Uterus (tissue), 4 donors: ENCODE measurements around the gene CDH4. TPM values are rescaled to one million over a fixed set of nuclear protein-coding genes. Genes with fewer than 3 reads are reported as not detected.

ENCODE experiments used
- DNase-seq, 2 donors: peaks; one replicate each; pipeline ENCODE4 v3.0.0-alpha.2; 2019 to 2020
- H3K27ac ChIP-seq, 2 donors: fragments of 200-600 bp; sonication (generic); 1 replicate in 1 of 2; 2 replicates in 1 of 2; pipeline ENCODE4 v1.5.1; 2016 to 2018
- H3K27me3 ChIP-seq, 2 donors: fragments of 200-600 bp; sonication (generic); one replicate each; pipeline ENCODE4 v1.5.1; 2018 to 2019; ENCODE audit warnings: control low read depth in 1 of 2
- H3K36me3 ChIP-seq, 2 donors: fragments of 200-600 bp; sonication (generic); one replicate each; pipeline ENCODE4 v1.5.1; 2019; ENCODE audit warnings: control low read depth in 1 of 2
- H3K4me1 ChIP-seq, 2 donors: fragments of 200-600 bp; sonication (generic); one replicate each; pipeline ENCODE4 v1.5.1; 2018 to 2019; ENCODE audit warnings: control low read depth in 1 of 2
- H3K4me3 ChIP-seq, 2 donors: fragments of 200-600 bp; sonication (generic); 1 replicate in 1 of 2; 2 replicates in 1 of 2; pipeline ENCODE4 v1.5.1; 2018 to 2019; ENCODE audit warnings: mild to moderate bottlenecking in 1 of 2
- H3K9me3 ChIP-seq, 2 donors: fragments of 200-600 bp; sonication (generic); one replicate each; pipeline ENCODE4 v1.5.1; 2019; ENCODE audit warnings: control low read depth in 1 of 2
- CTCF ChIP-seq, 4 experiments: fragments of 200-600 bp in 2 of 4; fragments of 450-650 bp in 2 of 4; sonication (generic) in 2 of 4; IDR thresholded peaks; one replicate each; pipeline ENCODE4 v1.5.1; 2016 to 2019; ENCODE audit warnings: antibody characterized with exemption in 4 of 4, mild to moderate bottlenecking in 2 of 4, moderate library complexity in 1 of 4
- POLR2A ChIP-seq, 2 donors: fragments of 450-650 bp; IDR thresholded peaks; one replicate each; pipeline ENCODE4 v1.6.1; 2016; ENCODE audit warnings: antibody characterized with exemption in 2 of 2, mild to moderate bottlenecking in 1 of 2, moderate library complexity in 1 of 2
- intact Hi-C: fragments of 100-400 bp; cut with DNase I; formaldehyde crosslinking; loops from one replicate; pipeline ENCODE4 v1.15.1; 2023; ENCODE audit warnings: low total_unique reads
- total RNA-seq, 4 donors: library from RNA; depleted of rRNA in 3 of 4; stranded (reverse); fragments of >200 nt in 3 of 4; gene quantifications; one replicate each; pipeline versions ENCODE4 v1.1.0 to v1.2.4, GENCODE V29; 2014 to 2023
- donor health status: DM: yes; HTN: yes; CAD: no.

The CDH4 gene
- total RNA-seq, 4 donors from 2014 or later: under 0.01 to 0.55 TPM; not detected in 2

- H3K4me1 ChIP-seq: no peaks in the 10 kb centered on the region
- no peaks in the 10 kb centered on the region for H3K27me3 ChIP-seq
- H3K4me3 ChIP-seq: no peak overlapping the region
- intact Hi-C loops: no loop called here
- no peak overlapping the region for H3K27ac ChIP-seq
- TF ChIP-seq CTCF (IDR thresholded peaks at IDR 0.05): no peak
- TF ChIP-seq POLR2A (IDR thresholded peaks at IDR 0.05): no peak
- DNase-seq: no peak
- H3K36me3 ChIP-seq: no peaks in the 10 kb centered on the region
- H3K9me3 ChIP-seq: no peaks in the 10 kb centered on the region
Measured at GRCh38 chr20:61752576-61752975, 500.5 kb downstream of the CDH4 start.

- no peaks in the 10 kb centered on the region for H3K9me3 ChIP-seq
- no peak overlapping the region for H3K4me3 ChIP-seq
- no peaks in the 10 kb centered on the region for H3K4me1 ChIP-seq
- TF ChIP-seq POLR2A (IDR thresholded peaks at IDR 0.05): no peak
- TF ChIP-seq CTCF (IDR thresholded peaks at IDR 0.05): no peak
- H3K27me3 ChIP-seq: no peaks in the 10 kb centered on the region
- no peak overlapping the region for H3K27ac ChIP-seq
- no peaks in the 10 kb centered on the region for H3K36me3 ChIP-seq
- no peak for DNase-seq
- intact Hi-C loops: no loop called here
Measured at GRCh38 chr20:61753316-61753942, 501.4 kb downstream of the CDH4 start.

- no peak for DNase-seq
- Histone ChIP-seq H3K4me1 (no peaks in the 10 kb centered on the region), H3K9me3 (no peaks in the 10 kb centered on the region), H3K27ac (no peak overlapping the region), H3K4me3 (no peak overlapping the region), H3K36me3 (no peaks in the 10 kb centered on the region), H3K27me3 (no peaks in the 10 kb centered on the region)
- TF ChIP-seq CTCF (IDR thresholded peaks at IDR 0.05) (no peak), POLR2A (IDR thresholded peaks at IDR 0.05) (no peak)
- intact Hi-C loops: no loop called here
Measured at GRCh38 chr20:61753987-61754956, 502.2 kb downstream of the CDH4 start.

- TF ChIP-seq POLR2A (IDR thresholded peaks at IDR 0.05) (no peak), CTCF (IDR thresholded peaks at IDR 0.05) (no peak)
- no peaks in the 10 kb centered on the region for H3K36me3 ChIP-seq
- H3K4me1 ChIP-seq: no peaks in the 10 kb centered on the region
- H3K27ac ChIP-seq: no peak overlapping the region
- H3K4me3 ChIP-seq: no peak overlapping the region
- intact Hi-C loops: no loop called here
- DNase-seq: no peak
- no peaks in the 10 kb centered on the region for H3K9me3 ChIP-seq
- no peaks in the 10 kb centered on the region for H3K27me3 ChIP-seq
Measured at GRCh38 chr20:61754976-61755778, 503.1 kb downstream of the CDH4 start.
